G401 (cell line): ENCODE measurements around the gene EEF2. TPM values are rescaled to one million over a fixed set of nuclear protein-coding genes. Genes with fewer than 3 reads are reported as not detected.
A peak's percentile ranks its signal among the peaks of the same experiment; 100 is the strongest.

Experiments
- DNase-seq: peaks from one replicate; pipeline ENCODE4 v3.0.0-alpha.2; 2015; ENCODE audit warnings: low spot score
- in situ Hi-C: cut with HindIII; loops from 2 replicates; pipeline ENCODE4 v1.10.0; 2016; ENCODE audit warnings: low sequenced_read_pairs, mixed read lengths
- total RNA-seq: library from RNA; depleted of rRNA; stranded (reverse); fragments of >200 nt; shearing (Covaris generic); gene quantifications from 2 replicates; pipeline ENCODE4 v1.2.3, GENCODE V29; 2014

Gene EEF2
- total RNA-seq, 1 experiment from 2014 or later, result 3,263 TPM

DNA sequence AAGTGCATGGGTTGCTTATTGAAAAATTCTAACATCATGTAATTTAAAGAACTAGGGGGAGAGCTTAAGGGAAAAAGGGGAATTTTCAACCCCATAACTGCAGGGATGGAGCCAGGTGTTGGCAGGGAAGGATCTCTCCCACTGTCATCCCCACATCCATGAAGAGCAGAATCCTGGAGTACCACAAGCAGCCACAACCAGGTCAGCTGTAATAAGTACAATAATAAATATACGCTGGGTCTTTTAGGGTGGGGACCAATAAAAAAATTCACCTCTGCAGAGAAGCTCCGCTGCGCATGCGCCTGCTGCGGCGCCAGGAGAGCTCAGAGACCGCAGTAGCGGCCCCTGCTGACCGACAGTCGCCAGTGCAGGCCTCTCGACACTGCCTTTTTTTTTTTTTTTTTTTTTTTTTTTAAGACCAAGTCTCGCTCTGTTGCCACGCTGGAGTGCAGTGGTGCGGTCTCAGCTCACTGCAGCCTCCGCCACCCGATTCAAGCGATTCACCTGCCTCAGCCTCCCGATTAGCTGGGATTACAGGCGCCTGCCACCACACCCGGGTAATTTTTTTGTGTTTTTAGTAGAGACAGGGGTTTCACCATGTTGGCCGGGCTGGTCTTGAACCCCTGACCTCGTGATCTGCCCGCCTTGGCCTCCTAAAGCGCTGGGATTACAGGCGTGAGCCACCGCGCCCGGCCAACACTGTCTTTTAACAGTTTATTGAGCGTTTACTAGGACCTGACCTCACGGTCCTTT lies 2.5 kb upstream of the EEF2 start:
- in situ Hi-C loops, result no loop called here

DNA sequence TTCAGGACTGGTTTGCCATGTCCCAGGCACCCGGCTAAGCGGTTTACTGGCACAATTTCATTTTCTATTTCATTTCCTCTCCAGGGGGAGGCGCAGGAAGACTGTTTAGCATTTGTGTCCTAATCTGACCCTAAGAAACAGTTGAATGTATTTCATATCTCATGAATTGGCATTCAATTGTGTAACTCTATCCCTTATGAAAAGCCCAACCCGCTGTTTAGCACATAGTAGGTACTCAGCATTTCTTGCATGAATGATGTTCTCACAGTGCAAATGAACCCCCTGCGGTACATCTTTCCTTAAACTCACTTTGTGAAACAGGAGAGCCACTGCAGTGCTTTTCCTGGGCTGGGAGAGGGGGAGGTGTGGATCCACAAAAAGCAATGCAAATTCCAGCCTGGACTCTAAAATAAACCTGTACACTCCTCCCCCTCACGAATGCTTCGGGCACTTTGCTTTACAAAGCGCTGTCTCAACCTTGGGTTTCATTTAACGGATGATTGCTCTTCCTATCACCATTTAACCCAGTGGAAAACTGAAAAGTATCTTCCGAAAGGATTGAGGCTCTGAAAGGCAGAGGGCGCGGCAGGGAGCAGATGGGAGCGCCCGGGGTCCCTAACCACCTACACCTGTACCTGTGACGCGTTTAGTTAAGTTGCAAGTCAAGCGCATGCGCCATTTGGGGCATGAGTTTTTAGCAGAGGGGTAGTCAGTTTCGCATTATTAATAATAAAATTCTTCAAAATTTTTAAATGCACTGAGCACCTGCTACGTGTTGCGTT lies 1.2 kb upstream of the EEF2 start:
- in situ Hi-C loops, result no loop called here
- peak; percentile 94 for DNase-seq

More for the DNA sequence above, 2.5 kb upstream of the EEF2 start:
- DNase-seq, result peak; percentile 89

DNA sequence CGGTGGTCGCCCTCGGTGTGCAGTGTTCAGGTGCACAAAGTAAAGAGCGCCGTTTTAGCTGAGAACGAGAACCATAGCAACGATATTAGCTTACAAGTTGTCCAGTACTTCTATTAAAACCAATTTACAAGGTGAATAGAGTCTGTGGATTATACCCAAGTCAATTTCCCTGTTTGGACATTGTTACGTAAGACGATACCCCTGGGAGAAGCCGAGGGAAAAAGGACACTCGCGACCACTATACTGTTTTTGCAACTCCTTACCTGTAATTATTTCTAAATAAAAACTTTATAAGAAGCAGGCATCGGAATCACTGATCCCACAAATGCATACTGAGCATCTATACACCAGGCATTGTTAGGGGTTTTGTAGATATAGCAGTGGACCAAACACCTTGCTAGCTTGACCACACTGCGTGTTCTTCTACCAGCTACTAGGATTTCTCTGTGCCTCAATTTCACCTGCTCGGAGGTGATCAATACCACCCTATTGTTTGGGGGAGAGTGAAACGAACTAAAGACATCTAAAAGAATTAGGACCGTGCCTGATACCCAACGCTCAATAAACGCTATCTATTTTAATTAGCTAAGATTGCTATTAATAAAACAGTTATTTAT lies 488 bp upstream of the EEF2 start:
- peak; percentile 48 for DNase-seq
- in situ Hi-C loops, result no loop called here

DNA sequence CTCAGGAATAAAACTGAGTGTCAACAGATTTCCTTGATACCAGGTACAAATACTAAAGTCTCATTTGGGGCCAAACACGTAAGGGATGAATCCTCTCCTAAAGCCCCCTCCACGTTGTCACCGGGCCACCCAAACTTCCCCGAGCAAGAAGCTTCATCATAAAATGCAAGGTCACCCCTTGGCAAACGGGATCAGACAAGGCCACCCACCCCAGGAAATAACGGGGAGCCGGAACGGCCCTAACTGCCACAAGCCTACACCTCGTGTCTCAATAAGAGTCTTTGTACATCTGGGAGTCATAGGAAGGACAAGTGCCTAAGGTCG lies 717 bp downstream of the EEF2 start:
- in situ Hi-C loops, result no loop called here
- DNase-seq, result no peak

DNA sequence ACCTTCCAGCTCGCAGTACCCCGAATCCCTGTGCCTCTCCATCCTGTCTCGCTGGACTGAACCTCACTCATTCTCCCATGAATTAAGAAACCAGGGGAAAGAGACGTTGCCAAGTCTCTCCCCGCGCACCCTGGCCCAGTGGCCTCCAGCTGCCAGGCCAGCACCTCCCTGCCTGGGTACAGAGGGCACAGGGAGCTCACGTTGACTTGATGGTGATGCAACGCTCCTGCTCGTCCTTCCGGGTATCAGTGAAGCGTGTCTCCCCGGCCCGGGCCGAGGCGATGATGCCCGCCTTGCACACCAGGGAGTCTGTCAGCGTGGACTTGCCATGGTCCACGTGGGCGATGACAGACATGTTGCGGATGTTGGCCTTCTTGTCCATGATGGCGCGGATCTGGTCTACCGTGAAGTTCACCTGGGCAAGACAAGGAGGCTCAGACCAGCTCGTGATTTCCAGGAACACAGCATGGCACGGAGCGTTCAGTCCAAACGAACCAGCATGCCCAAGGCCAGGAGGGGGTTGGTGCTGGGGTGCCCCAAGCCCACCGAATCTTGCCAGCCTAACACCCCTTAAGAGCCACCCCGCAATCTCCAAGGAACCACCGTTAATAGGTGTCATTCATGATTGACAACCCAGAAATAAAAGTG lies 1.2 kb downstream of the EEF2 start:
- in situ Hi-C loops, result no loop called here
- DNase-seq, result no peak

DNA sequence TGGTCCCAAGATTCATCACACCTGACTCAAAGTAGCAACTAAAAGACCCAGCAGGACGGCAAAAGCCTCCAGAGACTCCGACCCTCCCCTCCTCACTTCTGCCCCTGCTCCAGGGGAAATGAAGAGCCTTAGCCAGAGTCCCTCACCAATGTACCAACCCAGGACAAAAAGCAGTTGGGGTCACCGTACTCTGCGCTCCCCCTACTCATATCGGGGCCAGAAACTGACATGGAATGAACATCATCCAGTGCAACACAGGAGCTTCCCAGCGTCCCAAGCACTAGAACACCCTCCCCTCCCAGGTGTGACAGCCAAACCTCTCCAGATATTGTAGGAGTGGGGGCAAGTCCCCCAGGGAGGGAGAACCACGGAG lies 1.7 kb downstream of the EEF2 start:
- no peak for DNase-seq
- in situ Hi-C loops, result no loop called here

DNA sequence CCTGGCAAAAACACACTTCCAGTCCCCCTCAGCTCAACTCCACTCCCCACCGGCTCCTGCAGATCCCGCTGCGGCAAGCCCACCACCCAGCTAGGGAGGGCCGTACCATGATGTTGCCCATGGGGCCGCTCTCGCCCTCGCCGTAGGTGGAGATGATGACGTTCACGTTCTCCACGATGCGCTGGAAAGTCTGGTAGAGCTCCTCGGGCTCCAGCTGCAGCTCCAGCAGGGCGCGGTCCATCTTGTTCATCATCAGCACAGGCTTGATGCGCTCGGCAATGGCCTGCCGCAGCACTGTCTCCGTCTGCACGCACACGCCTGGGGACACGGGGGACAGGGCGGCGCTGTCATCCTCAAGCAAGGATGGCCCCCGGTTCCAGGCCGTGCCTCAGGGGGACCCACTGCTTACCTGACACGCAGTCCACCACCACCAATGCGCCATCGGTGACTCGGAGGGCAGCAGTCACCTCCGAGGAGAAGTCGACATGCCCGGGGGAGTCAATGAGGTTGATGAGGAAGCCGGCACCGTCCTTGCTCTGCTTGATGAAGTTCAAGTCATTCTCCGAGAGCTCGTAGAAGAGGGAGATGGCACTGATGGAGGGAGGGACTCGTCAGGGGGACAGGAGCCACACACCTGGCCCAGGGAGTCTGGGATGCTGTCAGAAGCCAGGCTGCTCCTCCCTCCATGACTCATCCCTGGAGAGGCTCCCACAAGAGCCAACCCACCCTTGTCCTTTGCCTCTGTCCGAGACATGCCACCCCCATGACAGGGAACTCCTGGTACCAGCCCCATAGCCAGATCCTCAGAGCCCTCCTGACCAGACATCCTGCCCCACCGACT lies 2.3 kb downstream of the EEF2 start:
- no peak for DNase-seq
- in situ Hi-C loops, result no loop called here

DNA sequence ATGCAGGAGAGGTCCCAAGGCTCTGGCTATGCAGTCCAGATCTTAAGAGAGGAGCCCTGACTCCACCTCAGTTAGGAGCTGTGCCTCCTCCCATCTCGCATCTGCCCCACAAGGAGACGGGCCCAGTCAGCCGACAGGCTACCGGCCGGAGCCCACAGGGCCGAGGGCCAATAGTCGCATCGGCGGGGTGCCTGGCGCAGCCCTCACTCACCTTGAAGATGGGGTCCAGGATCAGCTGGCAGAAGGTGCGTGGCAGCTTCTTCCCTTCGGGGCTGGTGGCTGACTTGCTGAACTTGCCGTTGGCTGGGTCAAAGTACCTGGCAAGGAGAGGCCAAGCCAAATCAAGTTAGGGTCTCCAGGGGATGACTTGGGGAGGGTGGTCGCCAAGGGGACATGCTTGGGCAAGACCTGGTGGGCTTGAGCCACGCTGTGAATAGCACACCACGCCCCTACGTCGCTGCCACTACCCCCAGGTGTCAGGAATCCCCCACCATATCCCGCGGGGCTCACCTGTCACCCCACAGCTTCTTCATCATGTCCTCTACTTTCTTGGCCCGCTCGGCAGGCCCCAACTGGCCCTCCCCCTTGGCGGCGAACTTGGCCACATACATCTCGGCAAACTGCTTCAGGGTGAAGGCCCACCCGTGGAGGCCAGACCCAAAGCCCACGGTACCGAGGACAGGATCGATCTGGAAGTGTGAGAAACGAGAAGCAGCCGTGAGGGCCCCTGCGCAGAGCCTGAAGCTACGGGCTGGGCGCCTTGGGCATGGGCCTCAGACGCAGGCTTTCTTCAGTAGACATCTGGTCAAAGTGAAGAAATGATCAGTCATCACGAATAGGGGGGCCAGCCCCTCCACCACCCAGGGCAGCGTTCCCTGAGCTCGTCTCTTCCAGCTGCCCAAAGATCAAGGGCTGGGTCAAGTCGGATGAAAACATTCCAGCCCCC lies 3.3 kb downstream of the EEF2 start:
- in situ Hi-C loops, result no loop called here
- DNase-seq, result no peak

DNA sequence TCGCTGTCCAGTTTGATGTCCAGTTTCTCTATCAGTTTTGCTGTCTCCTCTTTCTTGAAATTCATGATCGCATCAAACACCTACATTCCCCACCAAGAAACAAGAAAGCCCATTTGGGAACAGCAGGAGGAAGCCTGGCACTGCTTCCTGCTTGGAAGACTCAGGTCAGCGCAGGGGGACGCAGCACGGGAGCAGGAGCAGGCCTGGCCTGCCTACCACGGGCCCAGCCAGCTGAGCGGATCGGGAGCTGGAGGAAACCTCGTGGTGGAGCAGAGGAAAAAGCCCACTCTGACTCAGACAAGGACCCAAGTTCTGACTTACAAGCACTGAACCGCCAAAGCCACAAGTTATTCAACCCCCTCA lies 3.9 kb downstream of the EEF2 start:
- in situ Hi-C loops, result no loop called here
- DNase-seq, result no peak

DNA sequence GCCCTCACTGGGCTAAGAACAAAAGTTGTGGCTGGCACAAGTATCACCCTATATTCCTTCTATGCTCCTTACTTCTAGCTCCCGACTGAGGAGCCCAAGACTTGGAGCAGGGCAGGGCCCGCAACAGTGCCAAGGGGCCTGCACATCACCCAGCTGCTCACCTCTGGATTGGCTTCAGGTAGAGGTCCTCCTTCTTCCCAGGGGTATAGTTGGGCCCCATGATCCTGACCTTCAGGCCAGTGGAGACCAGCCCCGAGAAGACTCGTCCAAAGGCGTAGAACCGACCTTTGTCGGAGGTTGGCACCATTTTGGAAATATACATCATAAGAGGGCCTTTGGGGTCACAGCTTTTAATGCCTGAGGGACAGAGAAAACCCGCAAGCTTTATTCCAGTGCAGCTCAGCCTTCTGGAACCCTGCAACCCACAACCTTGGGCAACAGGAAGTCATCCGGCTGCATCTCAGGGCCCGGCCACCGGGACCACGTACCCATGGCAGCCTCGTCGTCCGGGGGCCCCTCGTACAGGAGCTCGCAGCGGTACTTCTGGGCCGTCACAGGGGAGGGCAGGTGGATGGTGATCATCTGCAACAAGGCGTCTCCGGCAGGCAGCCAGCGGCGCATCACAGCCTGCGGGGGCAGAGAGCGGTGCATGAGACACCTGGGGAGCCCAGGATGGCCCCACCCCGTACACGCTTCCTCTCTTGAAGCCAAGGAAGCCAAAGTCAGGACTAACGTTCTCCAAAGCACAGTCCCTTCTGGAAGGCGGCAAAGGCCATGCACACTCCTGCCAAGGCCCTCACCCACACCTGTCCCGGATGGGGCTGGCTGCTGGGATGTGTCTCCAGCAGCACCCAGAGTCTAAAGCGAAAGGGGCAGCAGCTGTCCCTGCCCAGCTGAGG lies 4.7 kb downstream of the EEF2 start:
- no peak for DNase-seq
- in situ Hi-C loops, result no loop called here

DNA sequence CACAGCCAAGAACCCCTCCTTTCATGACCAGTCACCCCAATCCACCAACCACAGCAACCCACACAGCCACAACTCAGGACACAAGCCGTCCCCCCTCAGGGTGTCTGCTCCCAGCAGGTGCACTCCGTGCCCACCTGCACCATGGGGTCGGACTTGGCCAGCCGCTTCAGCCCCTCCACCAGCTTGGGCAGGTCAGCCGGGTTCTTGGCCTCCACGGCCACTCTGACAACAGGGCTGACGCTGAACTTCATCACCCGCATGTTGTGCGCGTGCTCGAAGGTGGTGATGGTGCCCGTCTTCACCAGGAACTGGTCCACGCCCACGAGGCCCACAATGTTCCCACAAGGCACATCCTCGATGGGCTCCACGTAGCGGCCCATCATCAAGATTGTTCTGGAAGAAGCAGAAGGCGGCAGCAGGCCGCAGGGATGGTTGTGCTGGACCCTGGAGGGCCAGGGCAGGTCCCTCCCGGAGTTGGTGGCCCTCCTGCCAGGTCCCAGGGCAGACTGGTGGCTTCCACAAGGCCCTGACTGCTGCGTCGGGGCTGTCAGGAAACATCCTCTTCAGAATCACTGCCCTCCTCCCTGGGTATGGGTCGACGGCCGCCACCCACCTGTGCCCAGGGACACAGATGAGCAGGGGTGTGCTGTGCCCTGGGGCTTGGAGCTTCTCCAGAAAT lies 5.5 kb downstream of the EEF2 start:
- no peak for DNase-seq
- in situ Hi-C loops, result no loop called here

DNA sequence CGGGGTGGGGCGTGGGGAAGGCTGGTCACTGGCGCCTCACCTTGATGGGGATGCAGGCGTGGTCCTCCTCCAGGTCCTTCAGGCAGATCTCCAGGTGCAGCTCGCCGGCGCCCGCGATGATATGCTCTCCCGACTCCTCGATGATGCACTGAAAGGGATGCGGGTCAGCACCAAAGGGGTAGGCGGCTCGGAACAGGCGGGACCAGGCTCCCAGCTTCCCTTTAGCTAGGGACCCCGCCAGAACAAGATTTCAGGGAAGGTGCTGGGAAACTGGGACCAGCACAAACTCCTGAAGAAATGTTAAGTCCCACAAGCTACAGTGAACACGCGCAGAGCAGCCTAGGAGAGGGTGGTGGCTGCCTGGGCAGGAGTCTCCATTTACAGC lies 6.0 kb downstream of the EEF2 start:
- in situ Hi-C loops, result no loop called here
- no peak for DNase-seq

DNA sequence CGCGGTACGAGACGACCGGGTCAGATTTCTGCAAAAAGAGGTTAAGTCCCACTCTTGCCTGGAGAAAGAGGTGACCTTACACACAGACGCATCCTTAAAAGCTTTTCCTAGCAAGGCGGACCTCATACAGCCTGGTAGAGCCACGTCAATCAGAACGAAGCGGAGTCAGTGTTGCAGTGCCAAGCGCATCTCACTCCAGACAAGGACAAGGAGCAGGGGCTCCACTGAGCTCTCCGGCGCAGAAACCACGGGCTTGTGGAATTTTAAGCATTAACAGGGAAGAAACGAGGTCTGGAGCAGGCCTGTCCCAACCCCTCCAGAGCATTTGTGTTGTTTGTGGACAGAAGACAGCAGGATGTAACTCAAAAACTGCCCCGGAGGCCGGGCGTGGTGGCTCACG lies 7.1 kb downstream of the EEF2 start:
- no peak for DNase-seq
- in situ Hi-C loops, result no loop called here

DNA sequence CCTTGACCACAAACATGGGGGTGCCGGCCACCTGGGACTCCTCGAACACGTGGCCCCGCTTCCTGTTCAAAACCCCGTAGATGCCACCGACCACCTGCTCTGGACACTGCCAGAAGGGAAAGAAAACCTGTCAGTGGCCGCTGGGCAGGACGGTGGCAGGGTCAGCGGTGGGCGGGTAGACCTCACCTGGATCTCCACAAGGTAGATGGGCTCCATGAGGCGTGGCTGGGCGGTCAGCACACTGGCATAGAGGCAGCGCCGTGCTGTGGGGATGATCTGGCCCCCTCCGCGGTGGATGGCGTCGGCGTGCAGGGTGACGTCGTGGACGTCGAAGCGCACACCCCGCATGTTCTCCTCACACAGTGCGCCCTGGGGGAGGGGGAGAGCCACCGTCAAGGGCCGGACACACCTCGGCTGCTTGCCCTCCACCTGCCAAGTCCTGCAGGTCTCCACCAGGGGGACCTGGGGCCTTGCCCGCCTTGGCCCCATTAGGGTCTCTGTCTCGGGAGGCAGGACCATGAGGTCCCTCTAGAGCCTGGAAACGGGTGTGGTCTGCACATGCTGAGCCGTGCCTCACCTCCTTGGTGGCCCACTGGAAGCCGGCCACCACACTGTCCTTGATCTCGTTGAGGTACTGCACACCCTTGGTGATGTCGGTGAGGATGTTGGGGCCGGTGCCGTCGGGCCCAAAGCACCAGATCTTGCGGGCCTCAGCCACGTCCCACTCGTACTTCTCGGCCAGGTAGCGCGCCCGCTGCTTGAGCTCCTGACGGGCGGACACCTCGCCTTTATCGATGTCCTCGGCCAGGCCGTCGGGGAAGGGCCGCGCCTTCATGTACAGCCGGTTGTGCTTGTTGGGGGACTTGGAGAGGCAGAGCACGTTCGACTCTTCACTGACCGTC lies 7.8 kb downstream of the EEF2 start:
- in situ Hi-C loops, result no loop called here
- no peak for DNase-seq

DNA sequence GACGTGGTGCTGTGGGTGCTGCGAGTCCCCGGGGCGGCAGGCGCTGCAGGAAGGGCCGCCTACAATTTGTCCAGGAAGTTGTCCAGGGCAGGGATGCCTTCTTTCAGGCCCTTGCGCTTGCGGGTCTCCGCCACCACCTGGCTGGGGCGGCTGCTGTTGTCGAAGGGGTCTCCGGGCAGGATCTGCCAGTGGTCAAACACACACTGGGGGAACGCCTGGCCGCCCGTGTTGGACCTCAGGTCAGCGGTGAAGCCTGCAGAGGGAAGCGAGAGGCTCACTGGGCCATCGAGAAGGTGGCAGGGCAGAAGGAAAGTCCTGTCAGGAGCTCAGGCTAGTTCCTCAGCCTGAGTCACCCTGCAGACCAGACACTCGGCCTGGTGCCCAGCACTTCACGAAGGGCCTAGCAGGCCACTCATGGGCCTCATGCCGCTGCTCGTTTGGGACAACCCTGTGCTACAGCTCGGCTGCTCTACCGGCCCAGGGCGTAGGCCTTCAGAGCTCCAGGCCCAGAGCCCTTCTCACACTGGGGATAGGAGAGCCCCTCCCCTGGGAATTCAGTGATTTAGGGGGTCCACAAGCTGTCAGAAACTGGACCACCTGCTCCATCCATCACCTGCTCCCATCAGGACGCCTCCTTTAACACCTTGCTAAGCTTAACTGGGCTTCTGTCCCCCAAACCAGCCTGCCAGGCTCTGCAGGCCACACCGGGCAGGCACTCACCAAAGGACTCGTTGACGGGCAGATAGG lies 8.6 kb downstream of the EEF2 start:
- no peak for DNase-seq
- in situ Hi-C loops, result no loop called here
